GM12878 (cell line): Measurements from ENCODE around the gene NPVF. TPM values are rescaled to one million over a fixed set of nuclear protein-coding genes. Genes with fewer than 3 reads are reported as not detected.

Experiments
- CREM ChIP-seq: IDR thresholded peaks from 2 replicates; pipeline ENCODE4 v1.6.1; 2014; ENCODE audit warnings: antibody characterized with exemption, low read depth
- DPF2 ChIP-seq: fragments of 450-650 bp; IDR thresholded peaks from 2 replicates; pipeline ENCODE4 v1.6.1; 2017; ENCODE audit warnings: mild to moderate bottlenecking
- E4F1 ChIP-seq: fragments of 450-650 bp; IDR thresholded peaks from 2 replicates; pipeline ENCODE4 v1.6.1; 2018; ENCODE audit warnings: borderline replicate concordance, mild to moderate bottlenecking; ENCODE audit not compliant: partially characterized antibody
- GABPA ChIP-seq: IDR thresholded peaks from 2 replicates; pipeline ENCODE4 v1.6.1; 2014; ENCODE audit warnings: antibody characterized with exemption, low read depth, mild to moderate bottlenecking, inconsistent platforms
- IRF3 ChIP-seq: fragments of 450-650 bp; IDR thresholded peaks from 2 replicates; pipeline ENCODE4 v1.6.1; 2014; ENCODE audit warnings: mild to moderate bottlenecking
- PKNOX1 ChIP-seq: fragments of 450-650 bp; IDR thresholded peaks from 2 replicates; pipeline ENCODE4 v1.6.1; 2016; ENCODE audit warnings: mild to moderate bottlenecking
- RB1 ChIP-seq: fragments of 450-650 bp; formaldehyde crosslinking; IDR thresholded peaks from 2 replicates; pipeline ENCODE4 v1.6.1; 2017; ENCODE audit warnings: mild to moderate bottlenecking, borderline replicate concordance
- SKIL ChIP-seq: fragments of 450-650 bp; IDR thresholded peaks from 2 replicates; pipeline ENCODE4 v1.6.1; 2017; ENCODE audit warnings: mild to moderate bottlenecking, low read depth, inconsistent platforms; ENCODE audit not compliant: poor library complexity, severe bottlenecking
- TBL1XR1 ChIP-seq: IDR thresholded peaks from 2 replicates; pipeline ENCODE4 v1.6.1; 2012; ENCODE audit warnings: low read depth, low read length, improper control_type of control experiment
- polyA plus RNA-seq, 11 experiments: library from polyadenylated mRNA; depleted of rRNA in 4 of 11; unstranded in 6 of 11; stranded (reverse) in 5 of 11; fragments of >200 nt; fragmentation: Nextera tagmentation in 4 of 11; fragmentation: Illumina TruSeq in 1 of 11; extraction: Ambion mirVana in 4 of 11; extraction: Trizol in 1 of 11; gene quantifications; 1 replicate in 1 of 11; 2 replicates in 10 of 11; pipeline versions ENCODE4 v1.2.1 to v1.2.3, GENCODE V29; 2011 to 2016; ENCODE audit warnings: inconsistent platforms in 2 of 11, missing spikeins in 2 of 11, low read depth in 1 of 11
- total RNA-seq, 4 experiments: library from RNA; depleted of rRNA in 3 of 4; stranded (reverse); fragments of >200 nt in 3 of 4; fragmentation: Illumina TruSeq in 1 of 4; extraction: Trizol in 1 of 4; gene quantifications; 2 replicates each; pipeline versions ENCODE4 v1.2.1 to v1.2.3, GENCODE V29; 2013 to 2021
- TF ChIP-seq, protein P1 (sequence below): fragments of 450-650 bp; conservative IDR thresholded peaks from 2 replicates; pipeline ENCODE4 v1.6.1; 2017; ENCODE audit warnings: mild to moderate bottlenecking, moderate library complexity
- TF ChIP-seq, protein P2 (sequence below): fragments of 450-650 bp; formaldehyde crosslinking; IDR thresholded peaks from 2 replicates; pipeline ENCODE4 v1.4.0; 2020; ENCODE audit warnings: mild to moderate bottlenecking, moderate library complexity
- TF ChIP-seq, protein P3 (sequence below): fragments of 150-350 bp; IDR thresholded peaks from 2 replicates; pipeline ENCODE4 v1.6.1; 2014; ENCODE audit warnings: mild to moderate bottlenecking, low read depth, low read length

Gene NPVF
- total and polyA plus RNA-seq, 10 of the 15 experiments (the other 5 are each of a cell fraction or from before 2014, with no cell fraction given) = not detected

GRCh38 chr7:25179771-25180591 is 48.3 kb downstream of the NPVF start (continued):
- TF ChIP-seq PKNOX1 (no peak), RB1 (no peak), E4F1 (peak; percentile 35), GABPA (peak; percentile 82), TBL1XR1 (no peak), DPF2 (0 out of 2 replicates have a peak, but pooled peaks have one; percentile 41), IRF3 (no peak), SKIL (no peak), CREM (0 out of 2 replicates have a peak, but pooled peaks have one; percentile 18)
- TF ChIP-seq, protein P1, sequence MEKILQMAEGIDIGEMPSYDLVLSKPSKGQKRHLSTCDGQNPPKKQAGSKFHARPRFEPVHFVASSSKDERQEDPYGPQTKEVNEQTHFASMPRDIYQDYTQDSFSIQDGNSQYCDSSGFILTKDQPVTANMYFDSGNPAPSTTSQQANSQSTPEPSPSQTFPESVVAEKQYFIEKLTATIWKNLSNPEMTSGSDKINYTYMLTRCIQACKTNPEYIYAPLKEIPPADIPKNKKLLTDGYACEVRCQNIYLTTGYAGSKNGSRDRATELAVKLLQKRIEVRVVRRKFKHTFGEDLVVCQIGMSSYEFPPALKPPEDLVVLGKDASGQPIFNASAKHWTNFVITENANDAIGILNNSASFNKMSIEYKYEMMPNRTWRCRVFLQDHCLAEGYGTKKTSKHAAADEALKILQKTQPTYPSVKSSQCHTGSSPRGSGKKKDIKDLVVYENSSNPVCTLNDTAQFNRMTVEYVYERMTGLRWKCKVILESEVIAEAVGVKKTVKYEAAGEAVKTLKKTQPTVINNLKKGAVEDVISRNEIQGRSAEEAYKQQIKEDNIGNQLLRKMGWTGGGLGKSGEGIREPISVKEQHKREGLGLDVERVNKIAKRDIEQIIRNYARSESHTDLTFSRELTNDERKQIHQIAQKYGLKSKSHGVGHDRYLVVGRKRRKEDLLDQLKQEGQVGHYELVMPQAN = 0 out of 2 replicates have a peak, but pooled peaks have one; percentile 49
- TF ChIP-seq, protein P2, sequence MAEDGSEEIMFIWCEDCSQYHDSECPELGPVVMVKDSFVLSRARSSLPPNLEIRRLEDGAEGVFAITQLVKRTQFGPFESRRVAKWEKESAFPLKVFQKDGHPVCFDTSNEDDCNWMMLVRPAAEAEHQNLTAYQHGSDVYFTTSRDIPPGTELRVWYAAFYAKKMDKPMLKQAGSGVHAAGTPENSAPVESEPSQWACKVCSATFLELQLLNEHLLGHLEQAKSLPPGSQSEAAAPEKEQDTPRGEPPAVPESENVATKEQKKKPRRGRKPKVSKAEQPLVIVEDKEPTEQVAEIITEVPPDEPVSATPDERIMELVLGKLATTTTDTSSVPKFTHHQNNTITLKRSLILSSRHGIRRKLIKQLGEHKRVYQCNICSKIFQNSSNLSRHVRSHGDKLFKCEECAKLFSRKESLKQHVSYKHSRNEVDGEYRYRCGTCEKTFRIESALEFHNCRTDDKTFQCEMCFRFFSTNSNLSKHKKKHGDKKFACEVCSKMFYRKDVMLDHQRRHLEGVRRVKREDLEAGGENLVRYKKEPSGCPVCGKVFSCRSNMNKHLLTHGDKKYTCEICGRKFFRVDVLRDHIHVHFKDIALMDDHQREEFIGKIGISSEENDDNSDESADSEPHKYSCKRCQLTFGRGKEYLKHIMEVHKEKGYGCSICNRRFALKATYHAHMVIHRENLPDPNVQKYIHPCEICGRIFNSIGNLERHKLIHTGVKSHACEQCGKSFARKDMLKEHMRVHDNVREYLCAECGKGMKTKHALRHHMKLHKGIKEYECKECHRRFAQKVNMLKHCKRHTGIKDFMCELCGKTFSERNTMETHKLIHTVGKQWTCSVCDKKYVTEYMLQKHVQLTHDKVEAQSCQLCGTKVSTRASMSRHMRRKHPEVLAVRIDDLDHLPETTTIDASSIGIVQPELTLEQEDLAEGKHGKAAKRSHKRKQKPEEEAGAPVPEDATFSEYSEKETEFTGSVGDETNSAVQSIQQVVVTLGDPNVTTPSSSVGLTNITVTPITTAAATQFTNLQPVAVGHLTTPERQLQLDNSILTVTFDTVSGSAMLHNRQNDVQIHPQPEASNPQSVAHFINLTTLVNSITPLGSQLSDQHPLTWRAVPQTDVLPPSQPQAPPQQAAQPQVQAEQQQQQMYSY (CRISPR knock-in tag) = no peak
- TF ChIP-seq, protein P3, sequence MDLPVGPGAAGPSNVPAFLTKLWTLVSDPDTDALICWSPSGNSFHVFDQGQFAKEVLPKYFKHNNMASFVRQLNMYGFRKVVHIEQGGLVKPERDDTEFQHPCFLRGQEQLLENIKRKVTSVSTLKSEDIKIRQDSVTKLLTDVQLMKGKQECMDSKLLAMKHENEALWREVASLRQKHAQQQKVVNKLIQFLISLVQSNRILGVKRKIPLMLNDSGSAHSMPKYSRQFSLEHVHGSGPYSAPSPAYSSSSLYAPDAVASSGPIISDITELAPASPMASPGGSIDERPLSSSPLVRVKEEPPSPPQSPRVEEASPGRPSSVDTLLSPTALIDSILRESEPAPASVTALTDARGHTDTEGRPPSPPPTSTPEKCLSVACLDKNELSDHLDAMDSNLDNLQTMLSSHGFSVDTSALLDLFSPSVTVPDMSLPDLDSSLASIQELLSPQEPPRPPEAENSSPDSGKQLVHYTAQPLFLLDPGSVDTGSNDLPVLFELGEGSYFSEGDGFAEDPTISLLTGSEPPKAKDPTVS = 0 out of 2 replicates have a peak, but pooled peaks have one; percentile 17
